GM12878 (cell line): ENCODE results near the gene LGMN.

Experiments used
- BCLAF1 ChIP-seq: fragments of 450-650 bp; IDR thresholded peaks from 2 replicates; pipeline ENCODE4 v1.6.1; 2017; ENCODE audit warnings: antibody characterized with exemption, mild to moderate bottlenecking, moderate library complexity
- EZH2 ChIP-seq: IDR thresholded peaks from 2 replicates; pipeline ENCODE4 v1.6.1; 2012; ENCODE audit warnings: low read depth, mild to moderate bottlenecking, control low read depth, inconsistent platforms, low read length, borderline replicate concordance; ENCODE audit not compliant: control insufficient read depth
- HCFC1 ChIP-seq: fragments of 150-350 bp; IDR thresholded peaks from 2 replicates; pipeline ENCODE4 v1.6.1; 2014; ENCODE audit warnings: low read length
- RAD21 ChIP-seq: IDR thresholded peaks from 2 replicates; pipeline ENCODE4 v1.6.1; 2011; ENCODE audit warnings: mild to moderate bottlenecking, low read depth, low read length, moderate library complexity; ENCODE audit not compliant: insufficient read depth
- TAF1 ChIP-seq: IDR thresholded peaks from 2 replicates; pipeline ENCODE4 v1.6.1; 2011; ENCODE audit warnings: mild to moderate bottlenecking, low read depth, low read length, borderline replicate concordance
- YBX1 ChIP-seq: fragments of 450-650 bp; IDR thresholded peaks from 2 replicates; pipeline ENCODE4 v1.6.1; 2016; ENCODE audit warnings: antibody characterized with exemption
- ZBTB33 ChIP-seq: fragments of 450-650 bp; IDR thresholded peaks from 2 replicates; pipeline ENCODE4 v1.6.1; 2017; ENCODE audit warnings: mild to moderate bottlenecking
- ZNF274 ChIP-seq: IDR thresholded peaks from one replicate; pipeline ENCODE4 v1.8.0; 2011; ENCODE audit not compliant: insufficient read length, insufficient read depth

DNA sequence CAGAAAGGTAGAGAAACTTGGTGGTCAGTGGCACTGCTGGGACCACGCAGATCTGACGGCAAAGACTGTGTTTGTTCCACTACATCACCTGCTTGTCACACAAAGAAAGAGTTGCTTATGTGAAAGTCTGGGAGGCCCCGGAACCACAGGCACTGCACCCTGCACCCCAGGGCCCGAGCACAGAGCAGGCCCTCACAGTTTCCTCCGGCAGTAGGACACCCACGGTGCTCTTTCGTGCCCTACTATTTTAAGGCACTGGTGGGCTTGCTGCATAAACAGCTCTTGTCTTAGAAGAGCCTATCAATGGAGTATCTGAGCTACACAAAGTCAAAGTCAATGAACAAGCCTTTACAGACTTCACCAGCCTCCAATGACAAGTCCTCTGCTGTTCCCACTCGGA lies 8.0 kb downstream of the LGMN start:
- TF ChIP-seq RAD21, result no peak
- no peak for TF ChIP-seq ZBTB33
- no peak for TF ChIP-seq EZH2
- TF ChIP-seq HCFC1, result no peak
- no peak for TF ChIP-seq YBX1
- TF ChIP-seq TAF1, result no peak
- TF ChIP-seq ZNF274, result no peak
- TF ChIP-seq BCLAF1, result no peak
